Erythroblast (primary cell): Measurements from ENCODE around the gene MAG.

Experiments
- GATA1 ChIP-seq: IDR thresholded peaks from 2 replicates; pipeline ENCODE4 v1.6.1; 2011; ENCODE audit warnings: low read depth, mild to moderate bottlenecking, control low read depth, low read length, moderate library complexity
- POLR2A ChIP-seq: IDR thresholded peaks from 2 replicates; pipeline ENCODE4 v1.6.1; 2011; ENCODE audit warnings: mild to moderate bottlenecking, low read length

GRCh38 chr19:35296644-35297514 lies 4.9 kb downstream of the MAG start:
- no peak for TF ChIP-seq POLR2A
- no peak for TF ChIP-seq GATA1
